NCI-H2196 treated with DMSO at 0.1 percent for 48 hours (cell line): Measurements from ENCODE around the gene ATL3.
"Not testable (repeated sequence)": the region's sequence is repeated elsewhere in the genome, so short reads cannot be mapped to it uniquely, and the experiment has no call there.

Experiments used
- DNase-seq: peaks from one replicate; lab custom pipeline; 2025; ENCODE audit not compliant: unreplicated experiment; lab: John Stamatoyannopoulos, UW

Gene ATL3

DNA sequence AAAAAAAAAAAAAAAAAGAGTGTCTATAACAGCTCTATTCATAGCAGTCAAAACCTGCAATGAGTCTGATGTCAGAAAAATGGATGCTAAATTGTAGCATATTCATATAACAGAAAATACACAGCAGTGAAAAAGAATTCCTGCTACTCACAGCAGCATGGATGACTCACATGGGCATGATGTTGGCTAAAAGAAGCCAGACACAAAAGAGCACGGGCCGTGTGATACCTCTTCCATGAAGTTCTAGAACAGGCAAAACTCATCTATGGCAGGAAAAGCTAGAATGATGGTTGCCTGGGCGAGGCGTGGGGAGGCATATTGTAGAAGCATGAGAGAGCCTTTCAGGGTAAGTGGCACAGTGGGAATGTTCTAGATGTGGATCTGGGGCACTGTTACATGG lies 75.9 kb downstream of the ATL3 start:
- no peak for DNase-seq

DNA sequence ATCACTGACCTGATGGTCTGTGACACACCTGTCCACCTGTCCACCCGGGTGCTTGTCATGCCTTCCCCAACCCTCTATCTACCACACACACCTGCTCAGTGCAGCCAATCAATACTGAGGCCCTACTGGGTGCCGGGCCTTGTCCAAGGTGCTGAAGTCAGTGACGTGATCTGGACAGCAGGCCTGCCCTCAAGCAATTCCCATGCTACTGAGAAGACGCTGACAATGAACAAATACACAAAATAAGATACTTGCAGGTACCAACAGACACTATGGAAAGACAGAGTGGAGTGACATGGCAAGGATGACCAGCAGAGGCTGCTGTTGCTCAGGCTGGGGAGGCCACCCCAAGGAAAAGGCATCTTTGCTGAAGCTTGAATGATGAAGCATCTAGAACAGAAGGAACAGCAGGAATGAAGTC lies 78.2 kb downstream of the ATL3 start:
- DNase-seq: no peak

DNA sequence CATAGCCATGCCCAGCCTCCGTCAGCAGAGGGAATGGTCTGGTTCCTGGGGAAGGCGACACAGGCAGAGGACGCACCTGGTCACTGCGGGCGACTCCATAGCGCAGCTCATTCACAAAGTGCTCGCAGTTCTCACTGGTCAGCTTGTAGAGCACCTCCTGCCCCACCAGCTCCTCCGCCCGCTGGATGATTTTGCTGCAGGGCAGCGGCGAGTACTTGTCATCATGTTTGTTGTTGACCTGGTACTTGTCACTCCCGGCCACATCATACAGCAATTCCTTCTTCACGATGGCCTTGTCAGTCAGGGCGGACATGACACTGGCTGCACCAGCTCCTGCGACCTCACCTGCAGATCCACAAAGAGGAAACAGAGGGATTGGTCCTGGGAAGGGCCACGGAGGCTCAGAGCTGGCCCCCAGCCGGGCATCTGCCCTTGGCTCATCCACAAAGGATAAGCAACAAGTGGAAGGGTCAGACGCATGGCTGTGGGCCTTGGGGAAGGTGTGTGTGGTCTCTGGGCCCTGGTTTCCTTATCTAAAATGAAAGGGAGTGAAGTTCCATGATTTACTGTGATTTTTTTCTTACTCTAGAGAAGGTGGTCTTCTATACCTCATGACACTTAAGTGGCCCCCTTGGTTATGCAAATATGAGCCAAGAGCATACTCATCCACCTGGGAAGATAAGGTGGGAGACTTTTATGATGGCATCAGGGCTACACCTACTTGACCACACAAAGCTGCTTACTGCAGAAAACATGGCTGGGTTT lies 81.0 kb downstream of the ATL3 start:
- no peak for DNase-seq

DNA sequence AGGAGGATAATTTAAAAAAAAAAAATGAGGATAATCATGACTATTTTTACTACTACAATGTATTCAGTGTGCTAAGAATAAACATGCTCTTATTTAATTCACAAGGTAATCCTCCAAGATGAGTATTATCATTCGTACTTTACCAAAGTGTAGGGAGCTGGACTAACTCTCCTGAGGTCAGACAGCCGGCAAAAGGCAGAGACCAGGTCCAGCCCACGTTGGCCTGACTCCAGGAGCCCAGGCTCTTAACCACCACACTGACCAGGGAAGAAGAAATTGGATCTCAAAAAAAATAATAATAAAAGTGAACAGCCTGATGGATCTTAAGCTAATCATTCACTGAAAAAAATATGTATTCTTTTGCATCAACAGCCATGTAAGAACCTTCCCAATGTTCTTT lies 82.2 kb downstream of the ATL3 start:
- no peak for DNase-seq

DNA sequence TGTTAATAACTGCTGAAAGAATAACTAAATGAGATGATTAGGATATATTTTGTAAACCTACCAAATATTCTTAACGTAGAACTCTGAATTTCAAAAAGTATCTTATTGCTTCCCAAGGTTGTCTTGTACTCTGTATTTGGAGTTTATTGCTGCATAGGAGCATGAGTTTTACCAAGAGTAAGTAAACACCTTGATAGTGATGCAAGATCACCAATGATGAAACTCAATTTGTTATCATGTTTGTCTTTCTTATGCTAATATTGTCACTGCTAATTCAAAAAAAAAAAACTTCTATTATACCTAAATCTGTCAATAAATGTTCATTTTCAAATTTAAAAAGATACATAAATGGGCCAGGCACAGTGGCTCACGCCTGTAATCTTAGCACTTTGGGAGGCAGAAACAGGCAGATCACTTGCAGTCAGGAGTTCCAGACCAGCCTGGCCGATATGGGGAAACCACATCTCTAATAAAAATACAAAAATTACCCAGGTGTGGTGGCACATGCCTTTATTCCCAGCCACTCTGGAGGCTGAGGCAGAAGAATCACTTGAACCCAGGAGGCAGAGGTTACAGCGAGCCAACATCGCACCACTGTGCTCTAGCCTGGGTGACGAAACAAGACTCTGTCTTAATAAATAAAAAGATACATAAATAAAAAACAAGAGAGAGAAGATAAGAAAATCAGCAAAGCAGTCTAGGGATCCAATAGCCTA lies 84.6 kb downstream of the ATL3 start:
- DNase-seq: no peak

DNA sequence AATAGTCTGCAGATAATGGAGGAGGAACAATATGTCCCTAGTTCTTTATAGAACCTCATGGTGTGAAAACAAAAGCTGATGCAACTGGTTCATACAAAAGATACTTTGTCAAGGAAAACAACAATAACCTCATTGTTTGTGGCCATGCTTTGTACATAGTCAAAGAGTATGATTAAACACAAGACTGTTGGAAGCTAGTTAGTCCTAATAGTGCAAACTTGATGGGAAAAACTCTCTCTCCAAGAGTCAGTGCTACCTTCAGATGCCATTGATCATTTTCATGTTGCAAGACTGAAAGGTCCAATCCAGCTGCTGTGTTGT lies 87.9 kb downstream of the ATL3 start:
- DNase-seq: no peak

DNA sequence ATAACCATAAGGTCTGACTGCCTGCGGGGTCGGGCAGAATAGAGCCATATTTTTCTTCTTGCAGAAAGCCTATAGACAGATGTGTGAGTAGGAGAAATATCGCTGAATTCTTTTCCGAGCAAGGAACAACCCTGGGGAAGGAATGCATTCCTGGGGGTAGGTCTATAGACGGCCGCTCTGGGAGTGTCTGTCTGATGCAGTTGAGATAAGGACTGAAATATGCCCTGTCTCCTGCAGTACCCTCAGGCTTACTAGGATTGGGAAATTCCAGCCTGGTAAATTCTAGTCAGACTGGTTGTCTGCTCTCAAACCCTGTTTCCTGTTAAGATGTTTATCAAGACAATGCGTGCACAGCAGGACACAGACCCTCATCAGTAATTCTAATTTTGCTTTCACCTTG lies 90.0 kb downstream of the ATL3 start:
- not testable (repeated sequence) for DNase-seq

DNA sequence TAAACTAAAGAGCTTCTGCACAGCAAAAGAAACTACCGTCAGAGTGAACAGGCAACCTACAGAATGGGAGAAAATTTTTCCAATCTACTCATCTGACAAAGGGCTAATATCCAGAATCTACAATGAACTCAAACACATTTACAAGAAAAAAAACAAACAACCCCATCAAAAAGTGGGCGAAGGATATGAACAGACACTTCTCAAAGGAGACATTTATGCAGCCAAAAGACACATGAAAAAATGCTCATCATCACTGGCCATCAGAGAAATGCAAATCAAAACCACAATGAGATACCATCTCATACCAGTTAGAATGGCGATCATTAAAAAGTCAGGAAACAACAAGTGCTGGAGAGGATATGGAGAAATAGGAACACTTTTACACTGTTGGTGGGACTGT lies 92.3 kb downstream of the ATL3 start:
- DNase-seq: not testable (repeated sequence)

DNA sequence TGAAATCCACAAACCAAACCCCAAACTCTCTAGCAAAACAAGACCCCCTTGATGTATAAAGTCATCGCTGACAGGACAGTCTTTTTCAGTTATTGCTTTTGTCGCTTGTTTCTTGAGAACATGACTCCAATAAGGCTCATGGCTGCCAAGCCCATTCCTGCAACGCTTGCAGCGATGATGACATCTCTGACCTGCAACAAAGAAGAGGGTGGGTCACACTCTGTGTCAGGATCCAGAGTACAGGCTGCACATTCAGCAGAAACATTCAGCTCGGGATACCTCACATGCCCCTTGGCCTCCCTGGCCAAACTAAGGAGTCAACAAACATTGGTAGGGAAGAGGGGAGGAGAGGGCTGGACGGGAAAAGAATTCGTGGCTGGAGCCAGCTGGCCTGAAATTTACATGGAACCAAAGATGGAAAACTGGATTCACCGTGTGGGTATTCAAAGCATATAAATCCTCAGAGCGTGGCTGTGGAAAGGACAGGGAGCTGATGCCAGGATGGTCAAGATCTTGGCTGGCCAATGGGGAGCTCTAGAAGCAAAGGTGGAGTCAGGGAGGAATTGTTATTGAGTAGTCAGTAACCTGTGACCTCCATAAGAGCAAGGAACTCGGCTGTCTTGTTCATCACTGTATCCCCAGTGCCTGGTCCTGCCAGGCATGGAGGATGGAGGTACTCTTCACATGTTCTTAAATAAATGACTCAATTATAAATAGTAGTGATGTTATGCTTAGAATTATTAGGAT lies 96.1 kb downstream of the ATL3 start:
- no peak for DNase-seq
